ENCODE measurements around the gene EIF4EBP2.

DNA sequence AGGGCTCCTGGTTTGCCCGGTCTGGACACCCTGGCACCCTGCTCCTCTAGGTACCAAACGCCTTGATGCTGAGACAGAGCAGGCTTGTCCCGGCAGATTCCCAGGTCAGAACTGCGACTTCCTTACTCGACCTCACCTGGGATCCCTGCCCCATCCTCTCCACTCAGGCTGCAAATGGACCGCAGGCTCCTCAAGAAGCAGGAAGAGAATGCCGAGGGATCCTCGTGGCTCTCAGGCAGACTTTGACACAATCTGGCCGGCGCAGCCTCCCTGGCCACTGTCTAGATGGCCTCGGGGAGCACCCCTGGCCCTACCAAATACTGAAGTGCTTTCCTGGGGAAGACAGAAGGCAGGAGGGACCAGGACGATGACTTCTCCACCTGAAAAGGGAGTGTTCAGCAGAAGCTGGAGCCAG, 38.0 kb downstream of the EIF4EBP2 start:
- TF ChIP-seq POLR2A (IDR thresholded peaks at IDR 0.05; ENCODE audit: insufficient read depth in 1 of 2, low read depth in 2 of 2, low read length in 2 of 2) (no peak), RFX1 (IDR thresholded peaks at IDR 0.05) (no peak), KDM1A (CRISPR knock-in tag; IDR thresholded peaks at IDR 0.05) (no peak)
- TF ChIP-seq, protein P1, sequence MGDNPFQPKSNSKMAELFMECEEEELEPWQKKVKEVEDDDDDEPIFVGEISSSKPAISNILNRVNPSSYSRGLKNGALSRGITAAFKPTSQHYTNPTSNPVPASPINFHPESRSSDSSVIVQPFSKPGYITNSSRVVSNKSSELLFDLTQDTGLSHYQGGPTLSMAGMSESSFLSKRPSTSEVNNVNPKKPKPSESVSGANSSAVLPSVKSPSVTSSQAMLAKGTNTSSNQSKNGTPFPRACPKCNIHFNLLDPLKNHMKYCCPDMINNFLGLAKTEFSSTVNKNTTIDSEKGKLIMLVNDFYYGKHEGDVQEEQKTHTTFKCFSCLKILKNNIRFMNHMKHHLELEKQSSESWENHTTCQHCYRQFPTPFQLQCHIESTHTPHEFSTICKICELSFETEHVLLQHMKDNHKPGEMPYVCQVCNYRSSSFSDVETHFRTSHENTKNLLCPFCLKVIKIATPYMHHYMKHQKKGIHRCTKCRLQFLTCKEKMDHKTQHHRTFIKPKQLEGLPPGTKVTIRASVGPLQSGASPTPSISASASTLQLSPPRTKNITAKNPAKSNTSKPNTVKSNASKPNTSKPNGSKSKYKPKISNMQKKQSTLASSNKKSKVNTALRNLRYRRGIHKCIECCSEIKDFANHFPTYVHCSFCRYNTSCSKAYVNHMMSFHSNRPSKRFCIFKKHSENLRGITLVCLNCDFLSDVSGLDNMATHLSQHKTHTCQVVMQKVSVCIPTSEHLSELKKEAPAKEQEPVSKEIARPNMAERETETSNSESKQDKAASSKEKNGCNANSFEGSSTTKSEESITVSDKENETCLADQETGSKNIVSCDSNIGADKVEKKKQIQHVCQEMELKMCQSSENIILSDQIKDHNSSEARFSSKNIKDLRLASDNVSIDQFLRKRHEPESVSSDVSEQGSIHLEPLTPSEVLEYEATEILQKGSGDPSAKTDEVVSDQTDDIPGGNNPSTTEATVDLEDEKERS (CRISPR knock-in tag; IDR thresholded peaks at IDR 0.05): no peak
